ENCODE results near the gene C5orf22.

C5orf22 gene

GRCh38 chr5:31531888-31532547 is at the start of gene C5orf22, which contains the start of gene DROSHA:
Gene C5orf22 (plus strand): TSS chr5:31532301. CDS start chr5:31532393, 92 bp downstream.
Gene DROSHA (minus strand): TSS chr5:31532093. CDS start chr5:31529059, 3,034 bp downstream.
- TF ChIP-seq ZFX (IDR thresholded peaks at IDR 0.05), result peak; percentile 54
- 0 out of 2 replicates have a peak, but pooled peaks have one; percentile 9 for TF ChIP-seq CTCF (conservative IDR thresholded peaks at IDR 0.05)
- peak within 1 kb of the TSS; percentile 80 for H3K27ac ChIP-seq

- no peak for TF ChIP-seq ZFX (IDR thresholded peaks at IDR 0.05)
- no peak for TF ChIP-seq CTCF (conservative IDR thresholded peaks at IDR 0.05)
- no peak overlapping the region for H3K27ac ChIP-seq
Measured at GRCh38 chr5:31485376-31486207, 46.5 kb upstream of the C5orf22 start.

- no peak overlapping the region for H3K27ac ChIP-seq
- no peak for TF ChIP-seq CTCF (conservative IDR thresholded peaks at IDR 0.05)
- no peak for TF ChIP-seq ZFX (IDR thresholded peaks at IDR 0.05)
Measured at GRCh38 chr5:31486441-31486840, 45.7 kb upstream of the C5orf22 start.

DNA sequence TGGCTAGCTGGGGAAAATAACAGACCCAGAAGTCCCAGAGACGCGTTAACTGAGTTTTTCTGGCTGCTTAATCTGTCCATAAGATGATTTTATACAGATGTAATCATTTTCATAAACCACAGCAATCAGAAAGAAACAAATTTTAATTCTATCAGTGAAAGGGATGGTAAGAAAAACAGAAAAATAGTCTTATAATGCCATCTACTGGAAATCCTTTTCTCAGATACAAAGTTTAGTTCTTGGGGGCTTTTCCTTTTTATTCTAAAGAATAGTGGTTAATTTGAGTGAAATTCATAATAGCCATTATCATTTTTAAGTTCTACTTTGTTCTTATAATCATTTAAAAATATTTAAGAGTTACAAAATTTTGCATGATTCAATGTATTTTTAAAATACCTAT is 44.6 kb upstream of the C5orf22 start:
- no peak for TF ChIP-seq ZFX (IDR thresholded peaks at IDR 0.05)
- TF ChIP-seq CTCF (conservative IDR thresholded peaks at IDR 0.05), result no peak

GRCh38 chr5:31492869-31493268 is 39.2 kb upstream of the C5orf22 start:
- TF ChIP-seq ZFX (IDR thresholded peaks at IDR 0.05) (no peak), CTCF (conservative IDR thresholded peaks at IDR 0.05) (no peak)
- H3K27ac ChIP-seq, result no peak overlapping the region

More for the DNA sequence above, 44.6 kb upstream of the C5orf22 start:
- H3K27ac ChIP-seq, result no peak overlapping the region

GRCh38 chr5:31495336-31495735 is 36.8 kb upstream of the C5orf22 start:
- H3K27ac ChIP-seq, result no peak overlapping the region

More at GRCh38 chr5:31495336-31495735, 36.8 kb upstream of the C5orf22 start:
- no peak for TF ChIP-seq CTCF (conservative IDR thresholded peaks at IDR 0.05)
- TF ChIP-seq ZFX (IDR thresholded peaks at IDR 0.05), result no peak
